ENCODE data around the gene YPEL5. TPM values are rescaled to one million over a fixed set of nuclear protein-coding genes. Genes with fewer than 3 reads are reported as not detected.

Gene YPEL5
- total RNA-seq, 1 experiment from 2014 or later: 27.1 TPM

DNA sequence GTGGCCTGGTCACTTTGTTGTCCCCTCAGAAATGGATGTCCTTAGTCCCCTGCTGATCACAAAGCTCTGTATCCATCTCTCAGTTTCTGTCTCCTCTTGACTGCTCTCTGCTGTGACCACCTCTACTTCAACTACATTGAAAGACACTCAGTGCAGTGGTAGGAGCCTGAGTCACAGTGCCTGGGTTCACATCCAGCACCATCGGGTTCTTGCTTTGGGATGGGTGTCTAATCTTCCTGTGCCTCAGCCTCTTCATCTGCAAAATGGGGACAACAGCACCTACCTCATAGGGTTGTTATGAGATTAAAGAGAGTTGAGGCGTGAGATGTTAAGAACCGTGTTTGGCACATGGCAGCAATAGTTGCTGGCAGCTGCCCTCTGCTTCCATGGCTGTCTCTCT is 30.6 kb downstream of the YPEL5 start (continued):
- no peak for TF ChIP-seq ZNF274 (IDR thresholded peaks at IDR 0.05; ENCODE audit: low read depth, low read length)
- TF ChIP-seq JUND (IDR thresholded peaks at IDR 0.05): no peak
- no peak for TF ChIP-seq YY1 (IDR thresholded peaks at IDR 0.05; ENCODE audit: extremely low read depth, insufficient replicate concordance, low read depth, low read length)
- no peak for TF ChIP-seq TCF7L2 (IDR thresholded peaks at IDR 0.05; ENCODE audit: borderline replicate concordance, extremely low read depth, insufficient read depth, insufficient read length)
- no peak for TF ChIP-seq SP1 (IDR thresholded peaks at IDR 0.05; ENCODE audit: low read depth)

DNA sequence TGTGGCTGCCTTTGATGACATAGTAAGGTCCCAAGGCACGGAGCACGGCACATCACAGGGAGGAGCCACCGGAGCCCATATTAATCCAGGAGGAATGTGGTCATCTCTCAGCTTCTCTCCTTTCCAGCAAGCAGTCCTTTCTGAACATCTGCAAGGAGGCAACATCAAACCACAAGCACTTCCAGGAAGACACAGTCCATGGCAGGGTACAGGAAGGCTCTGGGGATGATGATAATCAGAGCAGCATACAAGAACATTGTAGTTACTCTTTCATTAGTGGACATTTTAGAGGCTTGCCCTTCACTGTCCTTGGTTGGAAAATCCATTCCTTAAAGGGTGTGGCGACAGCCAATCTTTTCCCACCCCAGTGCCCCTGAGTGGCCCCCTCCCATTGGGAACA is 31.1 kb downstream of the YPEL5 start:
- Histone ChIP-seq H3K27me3 (ENCODE audit: insufficient read depth, low read length) (no peaks in the 10 kb centered on the region; the same call in 1 of the 2 replicates), H3K79me2 (ENCODE audit: insufficient read depth, low read length) (no peaks in the 10 kb centered on the region), H3K4me3 (replicated peaks in 1 of 2; ENCODE audit: low read depth in 1 of 2, low read length in 2 of 2) (no peak overlapping the region), H3K9me2 (ENCODE audit: insufficient read depth) (no peaks in the 10 kb centered on the region), H3K4me1 (ENCODE audit: control insufficient read depth in 1 of 2, insufficient read depth in 2 of 2, low read length in 2 of 2) (no peaks in the 10 kb centered on the region), H3K4me2 (ENCODE audit: low read length) (no peak overlapping the region), H3K27ac (ENCODE audit: low read depth, low read length) (no peak overlapping the region), H3K36me3 (ENCODE audit: control insufficient read depth in 1 of 2, insufficient read depth in 2 of 2, low read length in 2 of 2) (no peaks in the 10 kb centered on the region), H3K9me3 (ENCODE audit: control insufficient read depth in 1 of 2, insufficient read depth in 1 of 2, low read depth in 1 of 2, low read length in 2 of 2) (no peaks in the 10 kb centered on the region), H3K9ac (ENCODE audit: low read length) (no peak overlapping the region), H2AFZ (ENCODE audit: low read depth, low read length, poor library complexity, severe bottlenecking) (no peak overlapping the region), H4K20me1 (ENCODE audit: insufficient read depth) (no peaks in the 10 kb centered on the region)
- POLR2A ChIA-PET: no interaction called here
- RAD21 ChIA-PET (ENCODE audit: low non-redundant PET in 1 of 2, low total read pairs in 2 of 2, uncharacterized antibody in 2 of 2, unreplicated experiment in 2 of 2): no interaction called here
- ATAC-seq (no peak), DNase-seq (ENCODE audit: low read depth, low spot score) (no peak)
- no TSS peak for BruUV-seq (replicated peaks)
- intact Hi-C loops (cut with micrococcal nuclease): no loop called here
- TF ChIP-seq, protein P1, sequence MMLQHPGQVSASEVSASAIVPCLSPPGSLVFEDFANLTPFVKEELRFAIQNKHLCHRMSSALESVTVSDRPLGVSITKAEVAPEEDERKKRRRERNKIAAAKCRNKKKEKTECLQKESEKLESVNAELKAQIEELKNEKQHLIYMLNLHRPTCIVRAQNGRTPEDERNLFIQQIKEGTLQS (IDR thresholded peaks at IDR 0.05): no peak
- no peak for TF ChIP-seq EZH2 (IDR thresholded peaks at IDR 0.05)
- CTCF ChIA-PET: no interaction called here

Data from HCT116 (cell line).